GM12878 (cell line): ENCODE data around the gene CLIC6. TPM values are rescaled to one million over a fixed set of nuclear protein-coding genes. Genes with fewer than 3 reads are reported as not detected.

Source experiments
- ATAC-seq: fragments of 200-7000 bp; cut with Tn5 transposase; 3 replicates; pipeline ENCODE4 v1.9.1; 2020; ENCODE audit warnings: mild to moderate bottlenecking, moderate library complexity
- BruUV-seq: library from RNA; stranded (reverse); fragments of 400-500 nt; replicated peaks from 2 replicates; lab custom pipeline; 2021; lab: Mats Ljungman, UMichigan
- CTCF ChIA-PET: fragments of 300-600 bp; sonication (Branson Sonifier 250); formaldehyde crosslinking; extraction: SDS; loops from one replicate; lab custom pipeline; 2021; ENCODE audit warnings: inconsistent platforms; lab: Yijun Ruan, JAX
- POLR2A ChIA-PET: fragments of 350-600 bp; formaldehyde crosslinking; extraction: SDS; loops from one replicate; lab custom pipeline; 2021; ENCODE audit warnings: inconsistent platforms; lab: Charles Lee
- RAD21 ChIA-PET: fragments of 300-600 bp; sonication (Branson Sonifier 250); formaldehyde crosslinking; loops from one replicate; lab custom pipeline; 2023; ENCODE audit warnings: antibody characterized with exemption; ENCODE audit not compliant: unreplicated experiment; lab: Charles Lee
- SMC1A ChIA-PET: fragments of 300-600 bp; sonication (Branson Sonifier 250); formaldehyde crosslinking; loops from one replicate; lab custom pipeline; 2023; ENCODE audit not compliant: unreplicated experiment, uncharacterized antibody; lab: Charles Lee
- DNase-seq: peaks from one replicate; pipeline ENCODE4 v3.0.0-alpha.2; 2011; ENCODE audit warnings: low read depth, low spot score
- FAIRE-seq: peaks from 3 replicates; lab custom pipeline; 2011; peaks lifted over from hg19 to GRCh38; lab: Jason Lieb, UNC
- H2AFZ ChIP-seq: 2 replicates; pipeline ENCODE4 v1.6.0; 2011; ENCODE audit warnings: low read depth, low read length, control low read depth; ENCODE audit not compliant: control insufficient read depth
- H3K27ac ChIP-seq: 2 replicates; pipeline ENCODE4 v1.5.1; 2011; ENCODE audit warnings: control low read depth; ENCODE audit not compliant: control insufficient read depth, insufficient read depth
- H3K27me3 ChIP-seq, 2 experiments: replicated peaks in 1 of 2; 2 replicates each; pipeline versions ENCODE4 v1.6.0 to v1.6.1; 2011; ENCODE audit warnings: low read length in 1 of 2; ENCODE audit not compliant: control insufficient read depth in 2 of 2, insufficient read depth in 2 of 2
- H3K36me3 ChIP-seq, 2 experiments: 2 replicates each; pipeline ENCODE4 v1.5.1; 2011; ENCODE audit warnings: low read length in 1 of 2; ENCODE audit not compliant: control insufficient read depth in 2 of 2, insufficient read depth in 2 of 2
- H3K4me1 ChIP-seq: 2 replicates; pipeline ENCODE4 v1.6.1; 2011; ENCODE audit warnings: mild to moderate bottlenecking, low read length, moderate library complexity, mixed read lengths; ENCODE audit not compliant: control insufficient read depth, insufficient read depth
- H3K4me2 ChIP-seq: 2 replicates; pipeline ENCODE4 v1.6.0; 2011; ENCODE audit warnings: control low read depth; ENCODE audit not compliant: control insufficient read depth, insufficient read depth
- H3K4me3 ChIP-seq: fragments of 200-600 bp; sonication (generic); 2 replicates; pipeline ENCODE4 v1.5.1; 2016
- H3K79me2 ChIP-seq: 2 replicates; pipeline ENCODE4 v1.6.0; 2011; ENCODE audit warnings: low read length; ENCODE audit not compliant: control insufficient read depth, insufficient read depth
- H3K9ac ChIP-seq: 2 replicates; pipeline ENCODE4 v1.8.0; 2011; ENCODE audit warnings: low read length, control low read depth, mixed read lengths; ENCODE audit not compliant: control insufficient read depth, insufficient read depth
- H3K9me3 ChIP-seq: replicated peaks from 3 replicates; pipeline ENCODE4 v1.5.1; 2011; ENCODE audit warnings: mild to moderate bottlenecking, low read length; ENCODE audit not compliant: control insufficient read depth, insufficient read depth
- H4K20me1 ChIP-seq: 2 replicates; pipeline ENCODE4 v1.6.0; 2011; ENCODE audit not compliant: control insufficient read depth, insufficient read depth
- BCLAF1 ChIP-seq: fragments of 450-650 bp; IDR thresholded peaks from 2 replicates; pipeline ENCODE4 v1.6.1; 2017; ENCODE audit warnings: antibody characterized with exemption, mild to moderate bottlenecking, moderate library complexity
- E2F8 ChIP-seq: fragments of 450-650 bp; IDR thresholded peaks from 2 replicates; pipeline ENCODE4 v1.6.1; 2018; ENCODE audit warnings: mild to moderate bottlenecking, low read depth, moderate library complexity; ENCODE audit not compliant: partially characterized antibody
- FOXM1 ChIP-seq: IDR thresholded peaks from 2 replicates; pipeline ENCODE4 v1.6.1; 2012; ENCODE audit warnings: low read depth, mild to moderate bottlenecking, inconsistent platforms, low read length, moderate library complexity
- MEF2B ChIP-seq: fragments of 450-650 bp; IDR thresholded peaks from 2 replicates; pipeline ENCODE4 v1.6.1; 2018; ENCODE audit warnings: mild to moderate bottlenecking, moderate library complexity; ENCODE audit not compliant: partially characterized antibody, poor library complexity, severe bottlenecking
- MYC ChIP-seq: IDR thresholded peaks from 2 replicates; pipeline ENCODE4 v1.6.1; 2011; ENCODE audit warnings: mild to moderate bottlenecking, low read length, moderate library complexity, inconsistent platforms; ENCODE audit not compliant: insufficient read depth, insufficient replicate concordance, insufficient read length, severe bottlenecking
- RAD51 ChIP-seq: fragments of 450-650 bp; IDR thresholded peaks from 2 replicates; pipeline ENCODE4 v1.6.1; 2016; ENCODE audit warnings: moderate library complexity, mild to moderate bottlenecking, inconsistent platforms
- SMAD5 ChIP-seq: IDR thresholded peaks from 2 replicates; pipeline ENCODE4 v1.6.1; 2016; ENCODE audit warnings: antibody characterized with exemption, low read depth
- ZBTB40 ChIP-seq: fragments of 450-650 bp; IDR thresholded peaks from 2 replicates; pipeline ENCODE4 v1.6.1; 2016; ENCODE audit warnings: mild to moderate bottlenecking, moderate library complexity, borderline replicate concordance
- WGBS: methylation state at CpG from one replicate; pipeline ENCODE4 v1.1.6; 2016; ENCODE audit warnings: low lambda C conversion rate; ENCODE audit not compliant: insufficient replicate concordance, insufficient coverage; ENCODE audit errors: missing lambda C conversion rate; 5-methylcytosine and 5-hydroxymethylcytosine counted together
- in situ Hi-C: fragments of 300-500 bp; cut with MboI; formaldehyde crosslinking; loops from 9 replicates; pipeline ENCODE4 v1.14.3; 2018; ENCODE audit warnings: mixed read lengths
- intact Hi-C: fragments of 100-400 bp; cut with micrococcal nuclease; formaldehyde crosslinking; loops from one replicate; pipeline ENCODE4 v1.14.2; 2022; ENCODE audit not compliant: unreplicated experiment
- polyA plus RNA-seq, 11 experiments: library from polyadenylated mRNA; depleted of rRNA in 4 of 11; unstranded in 6 of 11; stranded (reverse) in 5 of 11; fragments of >200 nt; fragmentation: Nextera tagmentation in 4 of 11; fragmentation: Illumina TruSeq in 1 of 11; extraction: Ambion mirVana in 4 of 11; extraction: Trizol in 1 of 11; gene quantifications; 1 replicate in 1 of 11; 2 replicates in 10 of 11; pipeline versions ENCODE4 v1.2.1 to v1.2.3, GENCODE V29; 2011 to 2016; ENCODE audit warnings: inconsistent platforms in 2 of 11, missing spikeins in 2 of 11, low read depth in 1 of 11
- total RNA-seq, 4 experiments: library from RNA; depleted of rRNA in 3 of 4; stranded (reverse); fragments of >200 nt in 3 of 4; fragmentation: Illumina TruSeq in 1 of 4; extraction: Trizol in 1 of 4; gene quantifications; 2 replicates each; pipeline versions ENCODE4 v1.2.1 to v1.2.3, GENCODE V29; 2013 to 2021

CLIC6 gene
- total and polyA plus RNA-seq, 10 of the 15 experiments (the other 5 are each of a cell fraction or from before 2014, with no cell fraction given), result 5.7 to 34.1 (median 11.2) TPM

GRCh38 chr21:34684174-34684876 is 15.5 kb downstream of the CLIC6 start (continued):
- TF ChIP-seq ZBTB40, result no peak
- no peak for TF ChIP-seq MEF2B

GRCh38 chr21:34687065-34687464 is 18.3 kb downstream of the CLIC6 start:
- no peak overlapping the region for H3K9ac ChIP-seq
- ChIA-PET RAD21 (interaction anchor here (1.3 kb wide), 1 partner anchor 1153 kb away, joined by 3 read pairs; no protein-coding TSS in a partner anchor), POLR2A (no interaction called here), SMC1A (interaction anchor here (1.0 kb wide), 1 partner anchor 15 kb away, joined by 4 read pairs; no protein-coding TSS in a partner anchor), CTCF (interaction anchor here (0.6 to 2.0 kb wide), 4 partner anchors 12 to 96 kb away, joined by 3 to 4 read pairs (median 4); no protein-coding TSS in a partner anchor)
- H3K27me3 ChIP-seq, result no peaks in the 10 kb centered on the region
- 95% methylated on average over 1 of the region's 1 CpG for WGBS
- FAIRE-seq, result no peak
- H2AFZ ChIP-seq, result no peak overlapping the region
- no peak overlapping the region for H3K4me2 ChIP-seq
- in situ Hi-C loops (no loop called here), intact Hi-C loops (no loop called here)
- H3K27ac ChIP-seq, result no peak overlapping the region
- TF ChIP-seq RAD51 (no peak), SMAD5 (no peak), MYC (no peak), FOXM1 (no peak), BCLAF1 (no peak), E2F8 (no peak)
- no peak overlapping the region for H3K4me3 ChIP-seq
- ATAC-seq, result no peak
- peaks cover 6% of the 10 kb centered on the region; the same call in 1 of the 2 replicates for H3K4me1 ChIP-seq
- no TSS peak for BruUV-seq
- no peaks in the 10 kb centered on the region for H4K20me1 ChIP-seq
- DNase-seq, result no peak
- H3K36me3 ChIP-seq, result peaks cover 0 to 3% of the 10 kb centered on the region in 2 experiments; a peak in 1 of 4 replicates
- H3K79me2 ChIP-seq, result no peaks in the 10 kb centered on the region
- no peaks in the 10 kb centered on the region; the same call in 1 of the 3 replicates for H3K9me3 ChIP-seq
